Natural killer cell treated with Interleukin-12 subunit alpha and Interleukin-12 subunit beta and Interleukin-15 and Interleukin-18, amount 100 ng/mL, for 72 hours (primary cell): Measurements from ENCODE around the gene CCSAP. TPM values are rescaled to one million over a fixed set of nuclear protein-coding genes. Genes with fewer than 3 reads are reported as not detected.
A peak's percentile ranks its signal among the peaks of the same experiment; 100 is the strongest.
"Not testable (repeated sequence)": the region's sequence is repeated elsewhere in the genome, so short reads cannot be mapped to it uniquely, and the experiment has no call there.

Experiments used
- ATAC-seq, 2 donors: fragments of 150-1000 bp; cut with Tn5 transposase in 1 of 2; sonication (Bioruptor Pico), chemical (Tn5 transposase) in 1 of 2; 2 replicates each; pipeline ENCODE4 v1.10.0; 2021
- DNase-seq: peaks from one replicate; pipeline ENCODE4 v3.0.0; 2022; ENCODE audit warnings: low spot score
- H3K27ac Mint-ChIP-seq, 2 donors: 1 replicate in 1 of 2; 2 replicates in 1 of 2; pipeline ENCODE4 v1.8.0; 2022; ENCODE audit warnings: mixed read lengths in 2 of 2, mild to moderate bottlenecking in 1 of 2, moderate library complexity in 1 of 2
- H3K27me3 Mint-ChIP-seq, 2 donors: 1 replicate in 1 of 2; 2 replicates in 1 of 2; pipeline ENCODE4 v1.8.0; 2022; ENCODE audit warnings: mixed read lengths in 2 of 2
- H3K36me3 Mint-ChIP-seq: one replicate; pipeline ENCODE4 v1.8.0; 2022; ENCODE audit warnings: mixed read lengths
- H3K4me1 Mint-ChIP-seq, 2 donors: 1 replicate in 1 of 2; 2 replicates in 1 of 2; pipeline ENCODE4 v1.8.0; 2022; ENCODE audit warnings: low read depth in 2 of 2, mixed read lengths in 2 of 2, mild to moderate bottlenecking in 1 of 2
- H3K4me3 Mint-ChIP-seq: one replicate; pipeline ENCODE4 v1.8.0; 2022; ENCODE audit warnings: mixed read lengths
- H3K9me3 Mint-ChIP-seq: 2 replicates; pipeline ENCODE4 v1.8.0; 2022; ENCODE audit warnings: mixed read lengths
- total RNA-seq, 2 donors: library from RNA; stranded (reverse); gene quantifications; one replicate each; pipeline ENCODE4 v1.2.3, GENCODE V29; 2022

CCSAP gene
- total RNA-seq, 2 donors from 2014 or later = 6.7 to 6.9 TPM

DNA sequence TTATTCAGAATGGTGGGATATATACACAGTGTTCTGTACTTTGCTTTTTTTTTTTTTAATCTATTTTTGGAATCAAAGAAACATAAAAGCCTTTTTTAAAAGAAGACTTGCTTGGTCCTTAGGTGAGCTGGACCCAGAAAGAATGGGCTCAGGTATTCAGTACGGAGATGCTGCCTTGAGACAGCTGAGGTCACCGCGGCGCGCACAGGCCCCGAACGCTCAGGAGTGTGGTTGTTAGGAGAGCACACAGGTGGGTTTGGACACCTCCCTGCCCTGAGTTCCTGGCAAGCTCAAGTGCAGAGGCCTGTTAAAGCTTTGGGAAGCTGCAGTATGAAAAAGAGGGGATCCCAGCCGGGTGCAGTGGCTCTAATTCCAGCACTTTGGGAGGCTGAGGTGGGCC lies 40.1 kb downstream of the CCSAP start:
- H3K4me1 Mint-ChIP-seq = peaks cover 10 to 18% of the 10 kb centered on the region in 2 donors
- H3K27me3 Mint-ChIP-seq = no peaks in the 10 kb centered on the region
- H3K4me3 Mint-ChIP-seq = no peak overlapping the region
- no peaks in the 10 kb centered on the region for H3K9me3 Mint-ChIP-seq
- H3K36me3 Mint-ChIP-seq = peaks cover 22% of the 10 kb centered on the region
- no peak for ATAC-seq
- H3K27ac Mint-ChIP-seq = peak overlapping the region in 1 of 2 donors; percentile 46
- no peak for DNase-seq

DNA sequence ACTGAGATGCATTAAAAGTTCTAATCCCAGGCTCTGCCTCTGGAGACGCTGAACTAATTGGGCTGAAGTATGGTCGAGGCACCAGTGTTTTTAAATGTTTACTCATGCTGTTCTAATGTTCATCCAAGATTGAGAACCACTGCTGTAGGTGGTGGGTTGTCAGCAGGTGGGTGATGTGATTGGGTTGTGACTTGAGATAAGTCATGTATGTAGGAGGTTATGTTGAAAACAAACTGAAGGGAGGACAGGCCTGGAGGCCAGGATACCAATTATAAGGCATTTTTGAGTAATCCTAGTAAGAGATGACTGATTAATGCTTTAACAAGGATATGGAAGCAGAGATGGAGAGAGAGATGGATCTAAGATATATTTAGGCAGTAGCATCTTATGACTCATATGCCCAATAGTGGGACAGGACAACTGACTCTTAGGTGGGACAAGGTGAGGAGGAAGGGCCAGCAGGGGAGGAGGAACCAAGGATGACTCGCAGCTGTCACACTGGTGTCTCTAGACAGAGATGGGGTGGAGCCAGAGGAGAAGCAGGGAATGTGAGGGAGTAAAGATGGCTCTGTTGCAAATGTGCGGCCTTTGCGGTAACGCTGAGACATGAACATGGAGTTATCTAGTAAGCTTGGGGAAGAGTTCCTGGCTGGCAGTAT lies 42.6 kb downstream of the CCSAP start:
- no peaks in the 10 kb centered on the region for H3K27me3 Mint-ChIP-seq
- no peaks in the 10 kb centered on the region for H3K9me3 Mint-ChIP-seq
- no peak overlapping the region for H3K27ac Mint-ChIP-seq
- peaks cover 10 to 18% of the 10 kb centered on the region in 2 donors for H3K4me1 Mint-ChIP-seq
- ATAC-seq (peak in 1 of 2 donors; percentile 41), DNase-seq (no peak)
- no peak overlapping the region for H3K4me3 Mint-ChIP-seq
- H3K36me3 Mint-ChIP-seq = peaks cover 22% of the 10 kb centered on the region

DNA sequence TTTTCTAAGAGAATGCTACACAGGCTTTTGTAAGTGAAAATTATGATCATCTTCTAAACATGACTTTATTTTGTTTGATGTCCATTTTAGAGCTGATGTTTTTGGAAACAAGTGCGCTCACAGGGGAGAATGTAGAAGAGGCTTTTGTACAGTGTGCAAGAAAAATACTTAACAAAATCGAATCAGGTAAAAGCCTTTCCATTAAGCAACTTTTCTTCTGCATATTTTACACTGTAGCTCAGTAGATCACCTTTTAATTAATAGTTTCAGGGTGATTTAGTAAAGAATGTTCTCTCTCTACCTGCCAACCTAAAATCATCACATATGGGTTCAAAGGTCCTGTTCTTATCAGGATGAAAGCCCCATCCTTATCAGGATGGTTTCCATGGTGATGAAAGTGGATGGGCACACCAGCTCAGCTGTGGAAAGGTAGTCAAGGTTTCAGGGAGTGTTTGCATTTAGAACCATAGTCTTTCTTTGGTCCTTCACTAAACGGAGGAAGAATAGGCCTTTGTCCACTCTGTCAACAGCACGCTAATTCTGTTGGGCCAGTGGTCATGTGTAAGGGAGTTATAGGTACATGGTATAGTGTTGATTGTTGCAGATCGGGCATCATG lies 43.9 kb downstream of the CCSAP start:
- Mint-ChIP-seq H3K4me1 (peaks cover 10 to 12% of the 10 kb centered on the region in 2 donors), H3K9me3 (no peaks in the 10 kb centered on the region), H3K27ac (no peak overlapping the region), H3K4me3 (no peak overlapping the region), H3K27me3 (no peaks in the 10 kb centered on the region), H3K36me3 (peaks cover 22% of the 10 kb centered on the region)
- no peak for ATAC-seq
- DNase-seq = no peak

DNA sequence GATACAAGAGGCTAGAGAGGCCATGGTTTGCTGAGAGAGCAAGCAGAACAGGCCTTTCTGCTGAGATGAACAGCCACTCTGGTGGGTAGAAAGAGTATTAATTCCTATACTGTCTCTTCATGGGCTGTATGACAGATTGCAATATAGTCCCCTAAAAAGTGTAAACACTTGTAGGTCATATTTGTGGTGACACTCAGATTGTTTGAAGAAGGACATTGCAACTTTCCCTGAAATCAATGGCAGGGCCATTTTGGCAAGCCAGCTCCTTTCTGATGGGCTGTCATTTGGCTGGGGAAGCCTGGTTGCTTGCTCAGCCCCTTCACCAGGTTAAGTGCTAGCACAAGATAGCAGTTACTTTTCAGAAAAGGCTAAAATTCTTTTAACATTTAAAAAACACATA lies 44.4 kb downstream of the CCSAP start:
- Mint-ChIP-seq H3K27me3 (no peaks in the 10 kb centered on the region), H3K4me3 (no peak overlapping the region), H3K36me3 (peaks cover 22% of the 10 kb centered on the region), H3K27ac (no peak overlapping the region), H3K9me3 (no peaks in the 10 kb centered on the region), H3K4me1 (peaks cover 10 to 12% of the 10 kb centered on the region in 2 donors)
- ATAC-seq = no peak
- no peak for DNase-seq

DNA sequence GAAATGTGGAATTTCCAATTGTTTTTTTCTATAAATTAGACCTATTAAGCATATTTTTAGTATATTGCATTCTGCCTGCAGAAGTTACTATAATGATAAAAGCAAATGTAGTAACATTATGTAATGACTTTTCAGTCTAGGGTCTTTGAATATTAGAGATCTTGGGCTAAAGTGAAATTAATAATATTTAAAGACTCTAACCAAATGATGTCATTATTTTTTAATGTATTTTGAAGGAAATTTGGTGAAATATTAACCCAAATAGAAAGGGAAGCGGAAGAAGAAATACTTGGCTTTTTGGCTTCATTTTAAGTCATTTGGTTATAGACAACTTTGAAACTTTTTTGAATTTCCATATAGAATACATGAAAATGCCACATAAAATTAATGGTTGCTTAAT lies 45.1 kb downstream of the CCSAP start:
- Mint-ChIP-seq H3K36me3 (peaks cover 22% of the 10 kb centered on the region), H3K4me1 (peaks cover 10 to 12% of the 10 kb centered on the region in 2 donors), H3K9me3 (no peaks in the 10 kb centered on the region), H3K4me3 (no peak overlapping the region), H3K27me3 (no peaks in the 10 kb centered on the region), H3K27ac (no peak overlapping the region)
- DNase-seq (no peak), ATAC-seq (no peak)

DNA sequence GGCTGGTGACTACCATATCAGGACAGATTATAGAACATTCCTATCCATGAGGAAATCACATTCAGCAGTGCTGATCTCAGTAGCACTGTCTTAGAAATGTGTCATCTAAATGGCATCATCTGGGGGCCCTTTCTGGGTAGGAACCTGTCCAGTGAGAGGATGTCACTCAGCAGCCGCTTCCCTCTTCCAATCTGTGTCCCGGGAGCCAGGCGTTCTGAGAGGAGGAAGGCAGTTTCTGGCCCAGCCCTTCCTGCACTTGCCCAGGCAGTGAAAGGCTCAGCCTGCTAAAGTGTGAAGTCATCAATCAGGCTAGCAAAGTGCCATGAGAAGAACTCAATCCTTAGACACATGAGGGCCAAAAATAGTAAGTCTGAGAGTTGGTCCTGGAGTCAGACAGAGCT lies 46.3 kb downstream of the CCSAP start:
- Mint-ChIP-seq H3K9me3 (no peaks in the 10 kb centered on the region), H3K4me3 (no peak overlapping the region), H3K4me1 (peaks cover 10 to 12% of the 10 kb centered on the region in 2 donors), H3K27ac (no peak overlapping the region), H3K36me3 (peaks cover 22% of the 10 kb centered on the region), H3K27me3 (no peaks in the 10 kb centered on the region)
- DNase-seq = no peak
- ATAC-seq = no peak

DNA sequence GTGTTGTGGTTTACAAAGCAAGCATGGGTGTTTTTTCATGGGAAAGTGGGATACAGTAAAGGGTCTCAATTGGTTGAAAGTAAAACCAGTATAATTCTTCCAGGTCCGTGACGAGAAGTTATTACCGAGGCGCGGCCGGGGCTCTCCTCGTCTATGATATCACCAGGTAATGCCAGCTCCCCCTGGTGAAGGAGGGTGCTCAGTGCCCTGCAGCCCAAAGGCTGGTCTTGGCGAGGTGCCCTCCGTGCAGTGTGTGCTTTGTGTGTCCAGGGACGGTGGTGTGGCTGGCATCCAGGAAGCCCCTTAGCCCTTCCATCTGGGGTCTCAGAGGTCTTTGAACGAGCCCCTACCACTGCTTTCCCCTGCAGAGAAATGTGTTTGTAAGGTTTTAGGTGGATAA lies 47.1 kb downstream of the CCSAP start:
- no peak overlapping the region for H3K4me3 Mint-ChIP-seq
- H3K36me3 Mint-ChIP-seq = peaks cover 26% of the 10 kb centered on the region
- peak overlapping the region in 1 of 2 donors; percentile 5 for H3K27ac Mint-ChIP-seq
- no peaks in the 10 kb centered on the region for H3K27me3 Mint-ChIP-seq
- no peaks in the 10 kb centered on the region for H3K9me3 Mint-ChIP-seq
- no peak for DNase-seq
- no peak for ATAC-seq
- H3K4me1 Mint-ChIP-seq = peaks cover 7 to 12% of the 10 kb centered on the region in 2 donors

DNA sequence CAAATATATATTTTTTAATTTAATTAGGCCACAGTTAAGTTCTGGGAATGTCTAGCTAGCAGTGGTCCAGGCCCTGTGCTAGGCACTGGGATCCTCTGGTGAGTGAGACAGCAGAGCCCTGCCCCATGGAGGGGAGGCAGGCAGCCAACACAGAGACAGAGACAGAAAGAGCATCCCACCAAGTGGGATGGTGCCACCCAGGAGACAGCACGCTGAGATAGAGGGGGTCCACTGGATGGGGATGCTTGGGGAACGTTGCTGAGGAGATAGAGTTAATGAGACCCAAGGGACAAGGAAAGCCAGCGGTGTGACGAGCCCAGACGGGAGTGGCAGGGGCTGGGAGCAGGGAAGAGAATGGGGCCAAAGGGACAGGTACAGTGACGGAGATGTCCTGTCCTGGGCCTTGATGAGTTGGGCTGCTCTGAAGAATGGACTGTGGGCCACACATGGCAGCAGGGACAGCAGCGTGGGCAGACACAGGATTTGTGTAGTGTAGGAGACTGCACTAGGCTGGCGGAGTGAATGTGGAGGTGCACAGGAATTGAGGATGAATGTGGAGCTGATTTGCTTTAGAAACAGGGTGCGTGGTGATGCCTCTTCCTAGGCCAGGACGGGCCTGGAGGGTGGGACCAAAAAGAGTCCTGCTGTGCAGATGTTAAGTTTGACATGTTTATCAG lies 49.2 kb downstream of the CCSAP start:
- Mint-ChIP-seq H3K27ac (no peak overlapping the region), H3K27me3 (no peaks in the 10 kb centered on the region), H3K4me3 (no peak overlapping the region), H3K9me3 (no peaks in the 10 kb centered on the region), H3K4me1 (no peaks in the 10 kb centered on the region), H3K36me3 (peaks cover 14% of the 10 kb centered on the region)
- ATAC-seq (no peak), DNase-seq (no peak)

DNA sequence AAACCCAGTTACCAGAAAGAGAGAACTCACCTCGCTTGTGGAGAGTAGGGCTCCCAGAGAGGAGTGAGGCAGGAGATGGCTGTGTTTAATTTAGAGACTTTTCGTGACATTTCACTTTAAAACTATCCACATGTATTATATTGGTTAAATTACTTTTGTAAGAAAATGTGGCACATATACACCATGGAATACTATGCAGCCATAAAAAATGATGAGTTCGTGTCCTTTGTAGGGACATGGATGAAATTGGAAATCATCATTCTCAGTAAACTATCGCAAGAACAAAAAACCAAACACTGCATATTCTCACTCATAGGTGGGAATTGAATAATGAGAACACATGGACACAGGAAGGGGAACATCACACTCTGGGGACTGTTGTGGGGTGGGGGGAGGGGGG lies 51.2 kb downstream of the CCSAP start:
- H3K36me3 Mint-ChIP-seq = peaks cover 14% of the 10 kb centered on the region
- not testable (repeated sequence) for H3K27me3 Mint-ChIP-seq, H3K4me3 Mint-ChIP-seq, H3K27ac Mint-ChIP-seq, H3K9me3 Mint-ChIP-seq, ATAC-seq, DNase-seq
- peaks cover 7 to 19% of the 10 kb centered on the region in 2 donors for H3K4me1 Mint-ChIP-seq

DNA sequence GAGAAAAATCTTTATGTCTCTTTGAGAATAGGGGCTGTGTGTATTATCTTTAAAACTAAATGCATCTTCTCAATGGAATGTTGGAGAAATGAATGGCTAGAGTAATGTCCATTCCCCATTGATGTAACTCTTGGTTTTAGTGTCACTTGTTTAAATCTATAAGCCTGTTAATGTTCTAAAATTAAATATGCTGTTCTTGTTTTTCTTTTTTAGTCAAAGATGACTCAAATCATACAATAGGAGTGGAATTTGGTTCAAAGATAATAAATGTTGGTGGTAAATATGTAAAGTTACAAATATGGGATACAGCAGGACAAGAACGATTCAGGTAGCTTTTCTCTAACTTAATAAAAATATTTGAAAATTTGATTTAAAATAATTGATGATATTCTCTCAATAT lies 54.3 kb downstream of the CCSAP start:
- no peak for ATAC-seq
- peaks cover 16 to 37% of the 10 kb centered on the region in 2 donors for H3K4me1 Mint-ChIP-seq
- H3K27me3 Mint-ChIP-seq = no peaks in the 10 kb centered on the region
- no peaks in the 10 kb centered on the region for H3K9me3 Mint-ChIP-seq
- no peak overlapping the region for H3K27ac Mint-ChIP-seq
- peaks cover 14% of the 10 kb centered on the region for H3K36me3 Mint-ChIP-seq
- no peak for DNase-seq
- no peak overlapping the region for H3K4me3 Mint-ChIP-seq

DNA sequence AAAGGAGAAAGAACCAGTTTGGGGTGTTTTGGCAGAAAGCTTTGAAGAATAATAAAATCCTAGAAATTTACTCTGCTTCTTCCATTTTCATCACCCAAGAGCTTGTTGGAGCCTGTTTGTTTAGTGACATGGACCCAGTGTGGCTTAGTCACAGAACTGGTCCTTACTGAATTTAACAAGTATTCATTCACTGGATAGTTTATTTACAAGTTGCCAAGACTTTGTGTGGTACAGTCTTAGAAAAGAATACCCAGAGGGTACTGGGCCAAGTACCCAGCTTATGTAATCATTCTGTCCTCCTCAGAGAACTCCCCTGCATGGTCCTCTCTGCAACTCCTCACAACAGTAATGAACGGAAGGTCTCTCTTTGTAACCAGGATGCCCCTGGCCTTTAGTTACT lies 55.6 kb downstream of the CCSAP start:
- Mint-ChIP-seq H3K27ac (peak overlapping the region in 1 of 2 donors; percentile 74), H3K27me3 (no peaks in the 10 kb centered on the region), H3K4me3 (no peak overlapping the region), H3K9me3 (no peaks in the 10 kb centered on the region), H3K4me1 (peaks cover 25 to 48% of the 10 kb centered on the region in 2 donors), H3K36me3 (peaks cover 20% of the 10 kb centered on the region)
- ATAC-seq (no peak), DNase-seq (no peak)

DNA sequence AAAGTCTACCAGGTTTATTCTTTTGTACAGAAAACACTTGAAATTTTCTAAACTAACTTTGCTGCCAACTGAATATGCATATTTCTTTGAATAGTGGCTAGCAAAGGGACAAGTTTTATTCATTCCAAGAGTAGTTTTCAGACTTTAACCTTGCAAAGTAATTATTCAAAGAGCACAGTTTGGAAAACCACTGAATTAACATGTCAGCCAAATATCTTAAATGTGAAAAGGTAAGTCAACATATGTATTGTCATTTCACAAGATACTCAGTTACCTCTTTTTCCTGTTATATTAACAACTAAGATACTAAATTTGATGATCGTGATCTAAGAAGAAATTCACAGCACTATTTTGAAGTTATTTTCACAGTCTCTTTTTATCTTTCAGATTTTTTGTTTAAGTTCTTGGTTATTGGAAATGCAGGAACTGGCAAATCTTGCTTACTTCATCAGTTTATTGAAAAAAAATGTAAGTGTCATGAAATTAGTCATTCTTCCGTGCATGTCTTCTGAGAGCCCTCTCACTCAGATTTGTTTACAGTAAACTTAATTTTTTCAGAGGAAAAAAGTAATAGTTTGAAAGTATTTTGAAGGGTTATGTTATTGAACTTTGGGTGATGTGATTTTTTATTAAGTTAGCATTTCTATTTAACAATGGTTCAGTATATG lies 56.6 kb downstream of the CCSAP start:
- DNase-seq = no peak
- Mint-ChIP-seq H3K4me3 (peak overlapping the region; percentile 3), H3K36me3 (peaks cover 19% of the 10 kb centered on the region), H3K27ac (peak overlapping the region; percentile 9 to 74), H3K9me3 (no peaks in the 10 kb centered on the region), H3K4me1 (peaks cover 28 to 58% of the 10 kb centered on the region in 2 donors), H3K27me3 (no peaks in the 10 kb centered on the region)
- no peak for ATAC-seq

DNA sequence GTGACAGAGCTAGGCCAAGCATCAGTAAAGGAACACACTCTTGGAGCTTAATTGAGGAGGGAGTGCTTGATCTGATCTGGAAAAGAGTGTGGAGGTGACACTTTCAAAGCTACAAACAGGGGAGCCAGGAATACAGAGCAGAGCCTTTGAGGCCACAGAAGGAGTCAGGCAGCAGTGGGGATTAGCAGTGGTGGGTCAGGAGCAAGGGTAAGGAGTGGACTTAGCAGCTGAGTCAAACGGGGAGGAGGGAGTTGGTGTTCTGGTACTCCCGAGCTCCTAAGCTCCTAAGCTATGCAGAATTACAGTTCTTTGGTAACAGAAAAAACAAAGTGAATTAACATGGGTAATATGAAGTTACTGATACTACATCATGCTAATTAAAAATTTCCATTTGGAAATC lies 57.4 kb downstream of the CCSAP start:
- ATAC-seq = no peak

DNA sequence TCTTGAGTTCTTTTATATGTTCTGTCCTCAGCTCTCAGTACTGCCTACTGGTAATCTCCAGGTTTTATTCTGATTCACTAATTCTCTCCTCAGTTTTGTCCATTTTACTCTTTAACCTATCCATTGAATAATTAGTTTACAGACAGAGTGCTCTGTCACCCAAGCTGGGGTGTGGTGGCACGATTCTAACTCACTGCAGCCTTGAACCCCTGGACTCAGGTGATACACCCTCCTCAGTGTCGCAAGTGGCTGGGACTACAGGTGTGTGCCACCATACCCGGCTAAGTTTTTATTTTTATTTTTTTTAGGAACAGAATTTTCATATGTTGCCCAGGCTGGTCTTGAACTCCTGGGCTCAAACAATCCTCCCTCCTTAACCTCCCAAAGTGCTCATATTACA lies 58.0 kb downstream of the CCSAP start:
- Mint-ChIP-seq H3K4me3 (peak overlapping the region; percentile 55), H3K9me3 (no peaks in the 10 kb centered on the region), H3K27ac (peak overlapping the region; percentile 24 to 29), H3K4me1 (peaks cover 36 to 72% of the 10 kb centered on the region in 2 donors), H3K36me3 (peaks cover 8% of the 10 kb centered on the region), H3K27me3 (no peaks in the 10 kb centered on the region)
- no peak for ATAC-seq
- no peak for DNase-seq

More for the DNA sequence above, 57.4 kb downstream of the CCSAP start:
- no peaks in the 10 kb centered on the region for H3K27me3 Mint-ChIP-seq
- no peak for DNase-seq
- no peaks in the 10 kb centered on the region for H3K9me3 Mint-ChIP-seq
- peaks cover 11% of the 10 kb centered on the region for H3K36me3 Mint-ChIP-seq
- H3K4me3 Mint-ChIP-seq = peak overlapping the region; percentile 55
- peaks cover 35 to 66% of the 10 kb centered on the region in 2 donors for H3K4me1 Mint-ChIP-seq
- H3K27ac Mint-ChIP-seq = peak overlapping the region; percentile 24 to 29
